ENCODE data around the gene MYMK.

The MYMK gene

GRCh38 chr9:133517711-133518110 lies 7.0 kb downstream of the MYMK start:
- no peak for DNase-seq

GRCh38 chr9:133516961-133517350 lies 7.8 kb downstream of the MYMK start:
- no peak for DNase-seq

GRCh38 chr9:133516256-133516960 lies 8.4 kb downstream of the MYMK start:
- no peak for DNase-seq

- no peak for DNase-seq
Observed at GRCh38 chr9:133515615-133516255, 9.0 kb downstream of the MYMK start.

DNA sequence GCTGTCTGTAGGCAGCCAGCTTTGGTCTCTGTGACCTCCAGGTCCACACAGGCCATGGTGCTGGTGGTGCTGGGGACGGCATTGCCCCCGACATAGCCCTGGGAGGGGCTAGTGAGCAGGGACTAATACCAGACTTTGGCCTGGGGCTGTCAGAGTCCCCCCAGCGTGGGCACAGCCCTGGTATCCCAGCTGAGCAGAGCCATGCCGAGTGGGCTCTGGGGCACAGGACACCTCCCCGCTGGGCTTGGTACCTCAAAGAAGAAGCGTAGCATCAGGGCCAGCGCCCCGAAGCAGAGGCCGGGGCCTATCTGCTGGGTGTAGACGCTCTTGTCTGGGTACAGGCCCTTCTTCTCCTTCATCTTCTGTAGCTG lies 9.5 kb downstream of the MYMK start:
- no peak for DNase-seq

- no peak for DNase-seq
Observed at GRCh38 chr9:133514460-133515239, 10.1 kb downstream of the MYMK start.

DNA sequence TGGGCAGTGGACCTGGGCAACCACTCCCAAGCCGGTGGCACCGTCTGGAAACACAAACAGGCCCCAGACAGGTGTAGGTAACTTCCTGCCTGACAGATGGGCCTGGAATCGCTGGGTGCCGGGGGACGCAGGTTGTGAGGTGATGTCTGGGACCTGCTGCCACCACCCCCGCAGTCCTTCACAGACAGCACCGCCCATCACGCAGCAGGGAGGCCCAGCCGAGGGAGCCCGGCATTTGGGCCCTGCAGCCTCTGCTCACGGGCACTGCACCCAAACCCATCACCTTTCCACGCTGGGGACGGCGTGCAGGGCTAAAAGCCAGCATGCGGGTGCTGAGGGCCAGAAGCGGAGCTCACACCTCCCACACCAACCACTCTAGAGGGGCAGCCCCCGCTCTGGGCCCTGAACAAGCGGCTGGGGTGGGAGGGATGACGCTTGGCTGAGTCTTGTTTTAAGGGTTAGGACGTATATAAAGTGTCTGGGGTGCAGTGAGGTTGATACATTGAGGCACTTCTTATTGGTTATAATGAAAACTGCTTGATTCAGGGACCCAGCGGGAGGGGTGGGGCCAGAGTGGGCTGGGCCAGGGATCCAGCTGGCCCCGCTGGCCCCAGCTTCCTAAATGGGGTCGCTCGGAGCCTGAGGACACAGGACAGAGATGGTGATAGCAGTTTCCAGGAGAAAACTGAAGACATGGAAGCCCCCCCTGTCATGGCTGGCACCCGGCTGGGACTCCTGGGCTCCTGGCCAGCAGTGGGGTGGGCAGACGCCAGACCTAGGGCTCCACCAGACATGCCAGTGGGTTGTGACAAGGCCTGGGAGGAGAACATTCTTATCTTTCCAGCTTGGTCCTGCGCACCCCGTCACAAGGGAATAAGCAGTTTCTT lies 11.3 kb downstream of the MYMK start:
- DNase-seq = no peak

DNA sequence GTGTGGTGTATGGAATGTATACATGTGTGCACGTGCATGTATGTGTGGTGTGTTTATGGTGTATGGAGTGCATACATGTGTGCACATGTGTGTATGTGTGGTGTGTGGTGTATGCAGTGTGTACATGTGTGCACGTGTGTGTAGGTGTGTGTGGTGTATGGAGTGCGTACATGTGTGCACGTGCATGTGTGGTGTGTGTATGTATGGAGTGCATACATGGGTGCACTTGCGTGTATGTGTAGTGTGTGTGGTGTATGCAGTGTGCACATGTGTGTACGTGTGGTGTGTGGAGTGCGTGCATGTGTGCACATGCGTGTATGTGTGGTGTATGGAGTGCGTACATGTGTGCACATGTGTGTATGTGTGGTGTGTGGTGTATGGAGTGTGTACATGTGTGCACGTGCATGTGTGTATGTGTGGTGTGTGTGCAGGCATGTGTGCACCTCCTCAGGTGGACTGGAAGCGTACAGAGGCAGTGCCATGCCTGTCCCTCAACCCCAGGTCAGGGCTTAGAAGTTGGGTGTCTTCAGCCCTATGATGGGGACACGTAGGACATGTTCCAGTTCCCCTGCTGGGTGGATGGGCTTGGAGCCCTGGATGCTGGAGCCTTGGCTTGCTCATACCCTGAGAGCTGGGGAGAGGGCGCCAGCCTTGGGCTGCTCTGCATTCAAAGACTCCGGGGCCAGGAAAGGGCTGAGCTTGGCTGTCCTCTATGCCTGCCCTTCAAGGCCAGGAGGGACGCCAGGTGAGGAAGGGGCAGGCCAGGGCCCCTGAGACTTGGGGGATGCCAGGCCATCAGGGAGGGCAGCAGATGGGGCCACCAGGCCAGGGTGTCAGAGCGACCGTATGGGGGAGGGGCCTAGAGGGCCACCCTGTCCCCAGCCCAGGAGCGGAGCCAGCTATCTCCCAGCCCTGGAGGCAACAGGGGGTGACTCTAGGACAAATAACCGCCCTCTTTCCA lies 12.2 kb downstream of the MYMK start:
- no peak for DNase-seq

- DNase-seq = no peak
Observed at GRCh38 chr9:133511607-133512006, 13.2 kb downstream of the MYMK start.

DNA sequence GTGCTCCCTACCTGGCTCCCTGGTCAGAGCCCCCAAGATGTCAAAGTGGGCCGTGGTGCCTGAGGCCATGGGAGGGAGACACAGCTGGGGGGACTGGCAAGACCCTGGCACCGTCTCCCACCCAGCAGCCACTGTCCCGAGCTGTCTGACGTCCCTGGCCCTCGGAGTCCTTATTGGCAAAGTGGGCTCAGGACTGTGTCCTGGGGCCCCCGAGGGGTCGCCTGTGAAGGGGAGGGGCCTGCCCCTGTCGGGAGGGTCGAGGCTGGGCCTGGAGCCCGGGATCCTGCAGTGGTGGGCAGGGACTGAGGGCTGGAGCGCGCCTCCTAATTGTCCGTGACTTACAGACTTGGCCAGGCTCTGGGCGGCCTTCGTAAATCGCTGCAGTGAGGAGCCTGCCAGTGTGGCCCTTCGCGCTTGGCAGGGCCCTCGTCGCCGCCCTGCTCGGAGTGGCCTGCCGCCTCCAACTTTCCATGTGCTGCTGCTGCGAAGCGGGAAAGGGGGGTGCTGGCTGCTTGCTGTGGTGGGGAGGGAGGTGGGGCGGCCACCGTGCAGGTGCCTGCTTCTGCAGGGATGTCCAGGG lies 13.7 kb downstream of the MYMK start:
- DNase-seq = no peak

- no peak for DNase-seq
Observed at GRCh38 chr9:133509179-133510083, 15.3 kb downstream of the MYMK start.

DNA sequence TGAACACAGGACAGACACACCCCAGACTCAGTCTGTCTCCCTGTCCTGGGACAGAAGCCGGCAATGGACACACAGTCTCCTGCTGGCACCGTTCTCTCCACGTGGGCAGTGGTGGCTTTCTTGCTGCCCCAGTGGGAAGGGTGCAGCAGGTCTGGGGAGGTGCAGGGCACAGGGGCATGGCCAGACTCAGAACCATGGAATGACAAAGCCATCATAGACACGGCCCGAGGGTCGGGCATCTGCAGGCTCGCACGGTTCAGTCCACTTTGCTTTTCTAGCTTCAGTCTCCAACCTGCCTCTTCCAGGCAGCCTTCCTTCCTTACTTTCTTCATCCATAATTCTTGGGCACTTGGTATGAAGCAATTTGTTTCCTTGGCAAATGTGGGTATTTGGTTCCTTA lies 16.7 kb downstream of the MYMK start:
- no peak for DNase-seq

DNA sequence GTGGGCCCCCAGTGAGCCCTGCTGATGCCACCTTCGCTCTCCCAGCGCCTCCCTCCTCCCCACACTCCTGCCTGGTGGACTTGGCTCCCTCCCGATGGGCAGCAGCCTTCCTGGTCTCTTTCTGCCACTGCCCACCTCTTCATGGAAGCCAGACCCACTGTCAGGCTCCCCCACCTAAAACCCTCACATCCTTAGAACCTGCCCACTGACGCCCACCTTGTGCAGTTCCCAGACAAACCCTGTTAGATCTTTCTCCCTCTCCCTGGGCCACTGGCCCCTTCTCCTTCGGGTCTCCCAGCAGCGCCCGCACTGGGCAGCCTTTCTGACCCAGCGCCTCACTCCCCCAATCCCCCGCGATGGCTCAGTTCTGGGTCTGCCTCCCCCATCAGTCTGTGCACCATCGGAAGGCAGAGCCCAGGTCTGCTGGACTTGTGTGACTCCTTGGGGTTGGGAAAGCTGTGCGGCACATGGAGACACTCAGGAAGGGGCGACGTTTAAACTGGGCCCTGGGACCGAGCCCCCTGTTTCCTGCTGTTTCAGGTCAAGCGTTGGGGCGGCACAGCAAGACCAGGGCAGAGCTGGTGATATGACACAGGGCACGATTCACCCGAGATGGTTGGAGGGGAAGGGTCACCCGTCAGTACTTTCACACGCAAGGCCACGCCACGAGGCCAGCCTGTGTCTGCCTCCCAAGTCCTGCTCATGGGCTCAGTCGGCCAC lies 17.4 kb downstream of the MYMK start:
- no peak for DNase-seq

- no peak for DNase-seq
Observed at GRCh38 chr9:133506653-133507038, 18.1 kb downstream of the MYMK start.

GRCh38 chr9:133505901-133506652 lies 18.7 kb downstream of the MYMK start:
- no peak for DNase-seq

DNA sequence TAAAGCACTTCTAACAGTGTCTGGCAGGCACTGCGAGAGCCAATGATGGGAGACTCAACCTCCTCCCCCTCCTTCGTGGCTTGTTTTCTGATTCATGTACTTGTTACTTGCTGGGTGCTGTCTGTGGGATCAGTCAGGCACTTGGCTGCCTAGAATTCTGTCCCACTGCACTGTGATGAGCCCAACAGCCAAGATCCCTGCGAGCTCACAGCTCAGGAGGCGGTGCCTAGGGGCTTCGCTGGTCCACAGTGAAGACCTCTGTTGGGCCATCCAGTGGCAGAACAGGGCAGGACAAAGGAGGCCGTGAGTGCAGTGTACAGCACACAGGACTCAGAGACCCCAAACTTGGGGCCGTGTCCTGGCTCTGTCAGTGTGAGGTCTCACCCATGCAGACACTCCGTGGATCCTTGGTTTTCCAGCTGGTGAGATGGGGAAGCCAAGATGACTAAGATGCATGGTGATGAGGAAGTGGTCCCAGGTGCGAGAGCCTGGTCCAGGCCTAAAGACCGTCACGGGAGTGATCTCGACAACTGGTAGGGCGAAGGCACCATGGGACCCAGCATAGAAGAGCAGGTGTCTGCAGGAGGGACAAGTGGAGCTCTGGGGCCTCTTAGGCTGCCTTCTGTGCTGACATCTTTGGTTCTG lies 19.5 kb downstream of the MYMK start:
- no peak for DNase-seq

- DNase-seq = no peak
Observed at GRCh38 chr9:133502112-133502511, 22.6 kb downstream of the MYMK start.

GRCh38 chr9:133499892-133500270 lies 24.9 kb downstream of the MYMK start:
- no peak for DNase-seq

All from NCI-H1048 (cell line).